GM19240 (cell line): ENCODE data around the gene SLC26A11.
A peak's percentile ranks its signal among the peaks of the same experiment; 100 is the strongest.

ENCODE experiments used
- DNase-seq: peaks from one replicate; pipeline ENCODE4 v3.0.0; 2011; ENCODE audit warnings: low spot score; ENCODE audit not compliant: insufficient read length

Gene SLC26A11

DNA sequence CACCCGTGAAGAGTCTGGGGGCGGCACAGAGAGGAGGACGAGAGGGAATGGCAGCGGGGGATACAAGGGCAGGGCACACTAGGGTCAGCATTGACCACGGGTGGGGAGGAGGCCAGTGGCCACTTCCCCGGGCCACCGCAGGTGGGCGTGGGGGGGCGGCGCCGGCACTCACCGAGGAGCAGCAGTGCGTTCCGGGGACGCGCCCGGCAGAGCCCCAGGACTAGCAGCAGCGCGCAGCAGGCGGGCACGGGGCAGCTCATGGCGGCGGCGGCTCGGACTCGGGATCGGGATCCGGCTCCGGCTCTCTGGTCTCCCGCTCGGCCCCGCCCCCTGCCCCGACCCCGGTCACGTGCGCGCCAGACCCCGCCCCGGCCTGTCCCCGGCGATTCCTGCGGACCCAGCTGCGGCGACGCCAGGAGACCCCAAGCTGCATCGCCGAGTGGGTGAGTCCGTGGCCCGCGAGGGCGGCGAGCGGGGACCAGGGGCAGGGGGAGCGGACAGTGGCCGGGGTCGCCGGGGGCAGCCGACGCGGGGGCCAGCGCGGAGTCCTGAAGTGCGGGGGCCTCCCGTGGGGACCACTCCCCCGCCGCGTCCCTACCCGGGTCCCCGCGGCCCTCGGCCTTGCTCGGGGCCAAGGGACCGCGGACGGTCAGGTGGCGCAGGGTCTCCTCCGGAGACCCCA is at the start of gene SLC26A11, which contains the start of gene SGSH:
Gene SLC26A11, plus strand, starts transcription at position 374 of the 682 bp plus-strand sequence. CDS start 1,134 bp downstream, outside the sequence.
Gene SGSH, minus strand, starts transcription at position 280 of the 682 bp plus-strand sequence. Its CDS starts 20 bp downstream, at position 260.
- peak; percentile 88 for DNase-seq

DNA sequence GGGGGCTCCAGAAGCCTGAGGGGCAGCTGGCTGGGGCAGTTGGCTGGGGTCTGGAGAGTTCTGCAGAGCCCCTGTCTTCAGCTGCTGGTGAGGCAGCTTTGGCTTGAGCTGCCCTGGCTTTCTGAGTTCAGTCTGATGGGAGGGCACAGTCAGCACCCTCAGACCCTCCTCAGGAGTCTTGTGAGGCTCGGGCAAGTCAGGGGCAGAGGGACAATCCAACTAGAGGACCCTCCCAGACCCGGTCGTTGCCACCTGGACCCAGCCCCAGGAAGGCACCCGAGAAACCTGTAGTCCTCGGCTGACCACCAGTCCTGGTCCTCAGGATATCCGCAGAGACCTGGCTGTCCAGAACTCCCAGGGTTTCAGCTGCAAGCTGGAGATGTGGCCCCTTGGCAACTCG is 48.5 kb upstream of the SLC26A11 start:
- no peak for DNase-seq

DNA sequence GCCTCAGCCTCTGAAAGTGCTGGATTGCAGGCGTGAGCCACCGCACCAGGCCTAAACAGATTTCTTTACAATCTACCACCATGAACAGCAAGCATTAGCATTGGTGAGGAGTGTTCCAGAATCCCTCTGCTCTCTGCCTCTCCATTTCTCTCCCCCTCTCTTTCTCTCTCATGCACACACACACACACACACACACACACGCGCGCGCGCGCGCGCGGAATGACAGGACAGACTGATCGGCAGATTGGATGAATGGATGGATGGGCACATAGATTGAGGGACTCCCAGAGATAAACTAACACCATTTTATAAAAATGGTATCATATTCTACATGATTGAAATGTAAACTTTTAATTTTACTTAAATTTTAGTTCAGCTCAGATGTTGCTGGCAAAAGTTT is 47.1 kb upstream of the SLC26A11 start:
- no peak for DNase-seq

DNA sequence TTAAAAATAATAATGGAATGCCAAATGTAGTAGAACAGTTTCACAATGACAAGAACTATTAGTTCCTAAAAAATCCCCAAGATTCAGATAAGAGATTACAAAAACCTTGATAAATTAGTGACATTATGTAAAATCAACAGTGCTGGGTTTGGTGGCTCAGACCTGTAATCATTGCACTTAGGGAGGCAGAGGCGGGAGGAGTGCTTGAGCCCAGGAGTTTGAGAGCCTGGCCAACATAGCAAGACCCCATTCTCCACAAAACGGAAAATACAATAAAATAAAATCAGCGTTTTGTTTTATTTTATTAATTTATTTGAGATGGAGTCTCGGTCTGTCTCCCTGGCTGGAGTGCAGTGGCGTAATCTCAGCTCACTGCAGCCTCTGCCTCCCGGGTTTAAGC is 46.3 kb upstream of the SLC26A11 start:
- DNase-seq = no peak

DNA sequence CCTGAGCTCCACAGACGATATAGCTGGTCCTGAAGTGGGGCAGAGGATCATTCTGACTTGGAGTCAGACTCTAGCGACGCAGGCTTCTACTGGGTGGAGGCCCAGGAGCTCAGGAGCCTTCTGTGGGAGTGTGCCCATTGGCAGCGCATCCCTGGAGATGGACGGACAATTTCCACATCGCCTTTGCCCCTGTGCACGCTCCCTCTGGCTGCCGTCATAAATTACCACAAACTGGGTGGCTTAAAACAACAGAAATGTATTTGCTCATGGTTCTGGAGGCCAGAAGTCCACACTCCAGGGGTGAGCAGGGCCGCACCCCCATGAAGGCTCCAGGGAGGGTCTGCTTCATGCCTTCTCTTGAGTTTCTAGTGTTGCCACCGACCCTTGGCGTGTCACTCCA is 43.5 kb upstream of the SLC26A11 start:
- no peak for DNase-seq

DNA sequence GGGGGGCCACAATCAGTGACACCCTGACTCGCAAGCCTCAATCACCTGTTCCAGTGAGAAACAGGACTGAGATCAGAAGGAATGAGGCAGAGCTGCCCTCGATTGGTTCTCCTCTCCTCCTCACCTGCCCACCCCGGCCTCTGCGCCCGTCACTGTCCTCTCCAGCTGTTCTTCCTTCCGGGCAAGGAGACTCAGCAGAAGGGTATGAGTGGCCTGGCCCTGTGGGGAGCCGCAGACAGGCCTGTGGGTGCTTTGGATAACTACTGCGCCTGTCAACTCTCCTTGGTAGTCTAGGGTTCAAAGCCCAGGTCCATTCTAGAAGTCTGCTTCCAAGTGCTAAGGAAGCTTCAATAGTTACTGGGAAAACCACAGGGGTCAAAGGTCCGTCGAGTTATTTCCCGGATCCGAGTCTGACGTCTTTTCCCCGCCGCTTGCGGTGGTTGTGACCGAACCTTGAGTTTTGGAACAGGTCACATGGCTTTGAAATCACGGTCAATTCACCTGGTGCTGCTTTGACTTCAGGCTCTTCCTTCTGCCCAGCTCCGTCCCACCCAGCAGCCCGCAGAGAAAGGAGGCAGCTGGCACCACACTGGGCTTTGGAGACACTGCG is 42.1 kb upstream of the SLC26A11 start:
- no peak for DNase-seq

DNA sequence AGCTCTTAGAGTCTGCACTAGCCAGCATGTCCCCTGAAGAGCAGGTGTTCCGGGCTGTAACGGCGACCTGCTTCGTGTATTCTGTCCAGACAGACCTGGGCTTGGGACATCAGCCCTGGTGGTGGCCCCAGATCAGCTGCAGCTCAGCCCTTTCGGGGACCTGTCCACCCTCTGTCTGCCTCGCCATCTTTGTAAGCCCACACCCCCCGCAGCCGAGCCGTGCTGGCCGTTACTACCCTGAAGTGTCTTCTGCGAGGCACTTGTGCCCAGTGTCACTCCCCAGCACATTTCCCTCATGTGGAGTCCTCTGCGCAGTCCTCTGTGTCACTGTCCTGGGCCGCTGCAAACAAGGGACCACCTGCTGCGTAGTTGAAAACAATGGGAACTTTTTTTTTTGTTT is 40.0 kb upstream of the SLC26A11 start:
- no peak for DNase-seq

DNA sequence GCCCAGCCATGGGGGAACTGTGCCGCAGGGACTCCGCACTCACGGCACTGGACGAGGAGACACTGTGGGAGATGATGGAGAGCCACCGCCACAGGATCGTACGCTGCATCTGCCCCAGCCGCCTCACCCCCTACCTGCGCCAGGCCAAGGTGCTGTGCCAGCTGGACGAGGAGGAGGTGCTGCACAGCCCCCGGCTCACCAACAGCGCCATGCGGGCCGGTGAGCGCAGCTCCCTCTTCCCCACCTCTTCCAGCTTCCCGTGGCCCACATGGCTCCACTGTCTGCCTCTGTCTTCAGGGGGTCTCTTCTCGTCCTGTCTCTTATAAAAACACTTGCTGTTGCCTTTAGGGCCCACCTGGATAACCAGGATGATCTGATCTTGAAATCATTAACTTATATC is 38.8 kb upstream of the SLC26A11 start:
- no peak for DNase-seq

DNA sequence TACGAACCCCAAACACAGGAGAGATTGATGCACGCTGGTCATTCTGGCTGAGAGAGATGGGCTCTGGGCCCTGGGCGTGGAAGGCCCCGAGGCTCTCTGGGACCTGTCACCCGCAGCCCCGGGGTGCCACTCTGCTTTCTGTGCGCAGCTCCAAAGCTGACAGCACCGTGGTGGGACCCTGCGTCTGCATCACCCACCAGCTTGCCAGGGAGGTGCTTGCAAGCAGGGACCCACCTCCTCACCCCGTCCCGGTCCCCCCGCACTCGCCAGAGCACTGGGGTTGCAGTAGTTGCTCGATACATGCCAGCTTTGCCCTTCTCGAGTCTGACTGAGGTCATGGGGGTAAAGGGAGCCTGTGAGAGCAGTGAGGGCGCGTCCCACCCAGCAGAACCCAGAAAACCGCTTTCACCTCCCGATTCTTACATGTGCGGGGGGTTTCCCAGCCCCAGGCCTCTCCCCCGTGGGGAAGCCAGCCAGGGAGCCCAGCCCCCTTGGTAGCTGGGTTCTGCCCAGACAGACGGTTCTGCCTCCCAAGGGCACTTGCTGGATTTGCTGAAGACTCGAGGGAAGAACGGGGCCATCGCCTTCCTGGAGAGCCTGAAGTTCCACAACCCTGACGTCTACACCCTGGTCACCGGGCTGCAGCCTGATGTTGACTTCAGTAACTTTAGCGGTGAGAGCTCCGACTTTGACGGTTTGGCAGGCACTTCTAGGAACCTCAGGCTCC is 37.9 kb upstream of the SLC26A11 start:
- no peak for DNase-seq

DNA sequence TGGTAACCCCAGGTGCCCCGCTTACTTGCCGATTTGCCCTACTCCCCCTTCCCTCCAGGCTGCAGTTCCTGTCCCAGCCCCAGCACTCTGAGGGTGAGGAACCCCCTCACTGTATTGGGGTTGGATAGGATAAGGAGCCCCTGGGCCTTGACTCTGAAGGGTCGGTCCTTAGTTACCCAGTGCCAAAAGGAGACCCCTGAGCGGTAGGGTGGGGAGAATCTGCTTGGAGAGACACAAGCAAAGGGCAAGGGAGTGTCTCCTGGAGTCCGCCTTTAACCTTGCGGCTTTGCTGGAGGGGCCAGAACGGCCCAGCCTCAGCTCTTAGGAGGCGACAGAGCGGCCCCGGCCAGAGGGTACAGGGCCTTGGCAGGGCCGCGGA is 37.4 kb upstream of the SLC26A11 start:
- DNase-seq = no peak

DNA sequence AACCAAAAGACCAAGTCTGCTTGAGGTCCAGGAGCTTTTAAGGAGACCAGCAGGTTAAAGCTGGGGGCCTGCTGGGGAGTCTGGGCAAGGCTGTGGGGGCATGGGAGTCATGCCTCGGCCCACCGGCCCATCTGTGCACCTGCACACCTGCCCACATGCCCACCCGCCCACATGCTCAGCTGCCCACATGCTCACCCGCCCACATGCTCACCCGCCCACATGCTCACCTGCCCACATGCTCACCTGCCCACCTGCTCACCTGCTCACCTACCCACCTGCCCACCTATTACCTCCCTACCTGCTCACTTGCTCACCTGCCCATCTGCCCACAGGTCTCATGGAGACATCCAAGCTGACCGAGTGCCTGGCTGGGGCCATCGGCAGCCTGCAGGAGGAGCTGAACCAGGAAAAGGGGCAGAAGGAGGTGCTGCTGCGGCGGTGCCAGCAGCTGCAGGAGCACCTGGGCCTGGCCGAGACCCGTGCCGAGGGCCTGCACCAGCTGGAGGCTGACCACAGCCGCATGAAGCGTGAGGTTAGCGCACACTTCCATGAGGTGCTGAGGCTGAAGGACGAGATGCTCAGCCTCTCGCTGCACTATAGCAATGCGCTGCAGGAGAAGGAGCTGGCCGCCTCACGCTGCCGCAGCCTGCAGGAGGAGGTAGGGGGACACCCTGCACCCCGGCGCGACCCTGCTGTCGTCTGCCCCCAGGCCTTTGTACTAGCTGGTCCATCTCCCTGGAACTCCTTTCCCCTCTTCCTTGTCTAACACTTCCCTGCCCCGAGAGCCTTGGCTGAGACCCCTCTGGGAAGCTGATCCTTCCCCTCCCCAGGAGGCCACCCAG is 36.4 kb upstream of the SLC26A11 start:
- no peak for DNase-seq

DNA sequence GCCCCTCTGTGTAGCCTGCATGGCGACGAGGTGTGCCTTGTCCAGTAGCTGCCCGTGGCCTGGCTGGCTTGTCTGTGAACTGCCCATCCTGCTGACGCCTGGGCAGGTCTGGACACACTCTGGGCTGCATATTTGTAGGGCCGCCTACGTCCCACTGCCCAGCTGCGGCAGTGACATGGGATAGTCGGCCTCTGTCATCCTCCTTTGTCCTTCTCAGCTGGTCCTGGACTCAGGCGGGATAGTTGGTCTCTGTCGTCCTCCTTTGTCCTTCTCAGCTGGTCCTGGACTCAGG is 35.9 kb upstream of the SLC26A11 start:
- no peak for DNase-seq

DNA sequence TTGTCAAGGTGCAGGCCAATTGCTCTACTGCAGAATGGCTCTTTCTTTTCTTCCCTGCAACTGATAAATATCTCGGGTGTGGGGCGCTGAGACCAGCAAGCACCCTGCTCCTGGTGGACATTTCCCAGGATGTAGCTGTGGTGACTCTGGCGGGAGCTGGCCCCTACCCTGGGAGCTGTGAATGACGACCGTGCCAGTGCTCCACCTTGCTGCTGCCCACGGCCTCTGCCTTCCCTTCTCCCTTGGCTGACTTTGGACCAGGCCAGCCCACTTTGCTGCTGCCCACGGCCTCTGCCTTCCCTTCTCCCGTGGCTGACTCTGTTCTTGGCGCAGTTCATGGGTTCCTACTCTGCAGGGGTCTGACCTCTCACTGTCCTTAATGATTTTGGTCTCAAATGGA is 34.3 kb upstream of the SLC26A11 start:
- DNase-seq = no peak

DNA sequence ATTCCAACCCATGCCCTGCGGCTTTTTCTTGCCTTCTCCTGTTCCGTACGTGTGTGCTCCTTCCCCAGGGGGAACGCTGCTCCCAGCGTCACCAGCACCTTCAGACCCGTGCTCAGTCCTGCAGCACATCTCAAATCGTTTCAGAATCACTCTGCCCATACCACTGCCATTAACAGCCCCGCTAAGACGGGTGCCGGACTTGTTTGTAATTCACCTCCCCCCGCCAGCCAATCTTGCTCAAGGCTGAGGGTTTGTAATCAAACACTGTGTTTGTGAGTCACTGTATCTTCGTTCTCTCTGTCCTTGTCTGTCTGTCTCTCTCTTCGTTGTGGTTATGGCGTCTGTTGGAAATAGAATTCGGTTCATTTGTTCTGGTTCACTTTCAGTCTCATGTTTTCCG is 33.1 kb upstream of the SLC26A11 start:
- no peak for DNase-seq

DNA sequence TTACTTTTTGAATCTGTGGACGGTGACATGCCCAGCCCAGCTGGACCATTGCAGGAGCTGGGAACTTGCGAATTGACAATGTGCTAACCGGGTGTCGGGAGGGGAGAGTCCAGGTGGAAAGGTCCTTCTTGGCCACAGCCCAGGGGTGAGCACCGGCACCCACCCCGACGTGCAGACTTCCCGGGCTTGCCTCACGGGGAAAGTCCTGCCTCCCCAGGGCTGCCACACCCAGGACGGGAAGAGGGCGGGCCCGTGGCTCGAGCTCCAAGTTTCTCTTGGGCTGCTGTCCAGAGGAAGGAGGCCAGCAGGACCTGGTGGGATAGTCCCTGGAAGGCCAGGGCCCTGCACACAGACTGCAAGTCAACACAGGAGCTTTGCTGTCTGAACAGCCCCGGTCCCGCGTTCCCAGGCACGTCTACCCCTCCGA is 32.7 kb upstream of the SLC26A11 start:
- DNase-seq = no peak

DNA sequence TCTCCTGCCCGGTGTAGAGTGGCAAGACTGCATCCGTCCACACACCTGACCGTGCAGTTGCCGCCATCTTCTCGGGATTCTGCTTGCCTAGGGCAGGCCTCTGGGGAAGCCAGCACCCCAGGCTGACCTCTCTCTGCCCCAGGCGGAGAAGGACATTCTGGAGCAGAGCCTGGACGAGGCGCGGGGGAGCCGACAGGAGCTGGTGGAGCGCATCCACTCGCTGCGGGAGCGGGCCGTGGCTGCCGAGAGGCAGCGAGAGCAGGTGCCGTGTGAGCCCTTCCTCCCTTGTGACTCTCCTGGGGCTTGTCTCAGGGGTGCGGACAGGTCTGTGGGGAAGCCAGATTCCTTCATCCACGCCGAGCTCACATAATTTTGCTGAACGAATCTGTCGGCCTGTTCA is 30.6 kb upstream of the SLC26A11 start:
- no peak for DNase-seq

DNA sequence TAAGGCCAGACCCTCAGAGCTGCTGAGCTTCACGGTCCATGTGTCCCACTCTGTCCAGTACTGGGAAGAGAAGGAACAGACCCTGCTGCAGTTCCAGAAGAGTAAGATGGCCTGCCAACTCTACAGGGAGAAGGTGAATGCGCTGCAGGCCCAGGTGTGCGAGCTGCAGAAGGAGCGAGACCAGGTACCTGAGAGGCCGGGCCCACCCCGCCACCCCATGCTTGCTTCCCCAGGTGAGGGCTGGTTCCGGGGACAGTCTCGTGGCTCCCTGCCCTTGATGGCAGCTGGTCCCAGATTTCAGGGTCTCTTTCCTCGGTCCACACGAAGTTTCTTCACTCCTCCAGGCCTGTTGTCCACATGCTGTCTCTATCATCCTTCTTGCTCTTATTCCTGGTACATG is 29.5 kb upstream of the SLC26A11 start:
- no peak for DNase-seq

DNA sequence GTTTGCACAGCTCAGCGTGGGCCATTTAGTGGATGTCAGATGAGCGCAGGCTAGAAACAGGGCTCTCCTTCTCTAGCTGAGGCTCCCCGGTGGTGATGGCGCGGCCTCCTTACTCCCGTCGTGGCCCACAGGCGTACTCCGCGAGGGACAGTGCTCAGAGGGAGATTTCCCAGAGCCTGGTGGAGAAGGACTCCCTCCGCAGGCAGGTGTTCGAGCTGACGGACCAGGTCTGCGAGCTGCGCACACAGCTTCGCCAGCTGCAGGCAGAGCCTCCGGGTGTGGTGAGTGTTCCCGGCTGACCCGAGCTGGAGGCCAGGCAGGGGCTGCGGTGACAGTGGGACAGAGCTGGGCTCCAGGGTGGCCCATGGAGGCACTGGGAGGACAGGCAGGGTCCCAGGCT is 29.0 kb upstream of the SLC26A11 start:
- DNase-seq = no peak

DNA sequence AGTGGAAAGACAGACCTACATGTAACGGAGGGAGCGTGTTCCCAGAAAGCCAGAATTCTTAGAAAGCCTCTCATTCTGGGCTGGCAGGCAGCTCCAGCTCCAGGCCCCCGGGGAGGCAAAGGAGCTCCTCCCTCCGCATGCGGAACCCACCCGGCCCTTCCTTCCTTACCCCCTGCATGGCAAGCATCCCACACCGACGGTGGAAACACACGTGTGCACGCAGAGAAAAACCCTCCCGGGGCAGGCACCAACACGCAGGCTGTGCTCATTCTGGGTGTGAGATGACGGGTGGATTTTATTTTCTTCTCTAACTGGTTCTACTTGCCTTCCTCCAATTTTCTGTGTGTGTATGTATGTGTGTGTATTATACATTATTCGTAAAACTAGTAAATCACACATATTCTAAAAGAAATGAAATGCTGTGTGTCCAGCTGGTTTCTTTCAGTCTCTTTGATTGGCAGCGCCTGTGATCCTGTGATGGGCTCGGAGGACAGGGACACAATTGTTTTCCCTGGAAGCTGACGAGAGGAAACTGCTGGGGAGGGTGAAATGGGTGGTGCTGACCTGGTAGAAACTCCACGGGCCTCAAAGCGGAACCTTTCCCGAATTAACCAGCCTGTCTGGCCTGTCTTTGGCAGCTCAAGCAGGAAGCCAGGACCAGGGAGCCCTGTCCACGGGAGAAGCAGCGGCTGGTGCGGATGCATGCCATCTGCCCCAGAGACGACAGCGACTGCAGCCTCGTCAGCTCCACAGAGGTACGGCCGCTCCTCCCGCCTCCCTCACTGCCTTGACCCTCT is 28.2 kb upstream of the SLC26A11 start:
- no peak for DNase-seq

DNA sequence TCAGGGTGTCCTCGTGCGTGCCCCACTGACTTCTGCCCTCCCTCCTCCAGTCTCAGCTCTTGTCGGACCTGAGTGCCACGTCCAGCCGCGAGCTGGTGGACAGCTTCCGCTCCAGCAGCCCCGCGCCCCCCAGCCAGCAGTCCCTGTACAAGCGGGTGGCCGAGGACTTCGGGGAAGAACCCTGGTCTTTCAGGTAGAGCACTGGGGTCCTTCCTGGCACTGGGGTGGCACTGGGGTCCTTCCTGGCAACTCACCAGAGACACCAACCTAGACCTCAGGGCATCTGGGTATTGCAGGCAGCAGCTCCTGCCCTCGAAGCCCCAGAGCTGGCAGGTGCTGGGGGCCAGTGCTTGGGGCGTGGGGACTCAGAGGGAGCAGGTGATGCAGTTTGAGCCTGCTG is 25.1 kb upstream of the SLC26A11 start:
- DNase-seq = no peak
